ENCODE measurements around the gene ENTREP1. TPM values are rescaled to one million over a fixed set of nuclear protein-coding genes. Genes with fewer than 3 reads are reported as not detected.
"Not testable (repeated sequence)": the region's sequence is repeated elsewhere in the genome, so short reads cannot be mapped to it uniquely, and the experiment has no call there.

The ENTREP1 gene
- total RNA-seq, 1 donor from 2014 or later: 1.0 TPM

DNA sequence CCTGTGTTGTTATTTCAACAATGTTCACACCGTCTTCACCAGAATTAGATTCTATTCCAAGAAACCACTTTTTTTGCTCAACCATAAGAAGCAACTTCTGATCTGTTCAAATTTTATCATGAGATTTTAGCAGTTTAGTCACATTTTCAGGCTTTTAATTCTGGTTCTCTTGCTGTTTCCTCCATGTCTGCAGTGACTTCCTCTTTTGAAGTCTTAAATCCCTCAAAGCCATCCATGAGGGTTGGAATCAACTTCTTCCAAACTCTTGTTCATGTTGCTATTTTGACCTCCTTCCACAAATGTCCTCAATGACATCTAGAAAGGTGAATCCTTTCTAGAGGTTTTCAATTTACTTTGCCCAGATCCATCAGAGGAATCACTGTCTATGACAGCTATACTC is 25.7 kb upstream of the ENTREP1 start:
- no peaks in the 10 kb centered on the region for H3K4me1 Mint-ChIP-seq (ENCODE audit: low read depth, unreplicated experiment)
- no peak overlapping the region for H3K27ac Mint-ChIP-seq (ENCODE audit: unreplicated experiment)
- no peak for DNase-seq
- H3K36me3 Mint-ChIP-seq (ENCODE audit: unreplicated experiment): no peaks in the 10 kb centered on the region
- TF ChIP-seq, protein P1, sequence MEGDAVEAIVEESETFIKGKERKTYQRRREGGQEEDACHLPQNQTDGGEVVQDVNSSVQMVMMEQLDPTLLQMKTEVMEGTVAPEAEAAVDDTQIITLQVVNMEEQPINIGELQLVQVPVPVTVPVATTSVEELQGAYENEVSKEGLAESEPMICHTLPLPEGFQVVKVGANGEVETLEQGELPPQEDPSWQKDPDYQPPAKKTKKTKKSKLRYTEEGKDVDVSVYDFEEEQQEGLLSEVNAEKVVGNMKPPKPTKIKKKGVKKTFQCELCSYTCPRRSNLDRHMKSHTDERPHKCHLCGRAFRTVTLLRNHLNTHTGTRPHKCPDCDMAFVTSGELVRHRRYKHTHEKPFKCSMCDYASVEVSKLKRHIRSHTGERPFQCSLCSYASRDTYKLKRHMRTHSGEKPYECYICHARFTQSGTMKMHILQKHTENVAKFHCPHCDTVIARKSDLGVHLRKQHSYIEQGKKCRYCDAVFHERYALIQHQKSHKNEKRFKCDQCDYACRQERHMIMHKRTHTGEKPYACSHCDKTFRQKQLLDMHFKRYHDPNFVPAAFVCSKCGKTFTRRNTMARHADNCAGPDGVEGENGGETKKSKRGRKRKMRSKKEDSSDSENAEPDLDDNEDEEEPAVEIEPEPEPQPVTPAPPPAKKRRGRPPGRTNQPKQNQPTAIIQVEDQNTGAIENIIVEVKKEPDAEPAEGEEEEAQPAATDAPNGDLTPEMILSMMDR (IDR thresholded peaks at IDR 0.05; ENCODE audit: partially characterized antibody, unreplicated experiment): no peak
- H3K9me3 Mint-ChIP-seq (ENCODE audit: unreplicated experiment): no peaks in the 10 kb centered on the region
- H3K4me3 Mint-ChIP-seq (ENCODE audit: unreplicated experiment): no peak overlapping the region
- peaks cover 5% of the 10 kb centered on the region for H3K27me3 Mint-ChIP-seq (ENCODE audit: unreplicated experiment)

DNA sequence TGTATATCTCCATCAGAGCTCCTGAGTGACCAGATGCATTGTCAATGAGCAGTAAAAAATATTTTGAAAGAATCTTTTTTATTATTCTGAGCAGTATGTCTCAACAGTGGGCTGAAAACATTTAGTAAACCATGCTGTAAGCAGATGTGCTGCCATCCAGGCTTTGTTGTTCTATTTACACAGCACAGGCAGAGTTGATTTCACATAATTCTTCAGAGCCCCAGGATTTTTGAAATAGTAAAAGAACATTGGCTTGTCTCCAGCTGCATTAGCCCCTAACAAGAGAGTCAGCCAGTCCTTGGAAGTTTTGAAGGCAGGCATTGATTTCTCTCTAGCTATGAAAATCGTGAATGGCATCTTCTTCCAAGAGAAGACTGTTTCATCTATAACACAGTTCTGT is 25.2 kb upstream of the ENTREP1 start:
- Mint-ChIP-seq H3K27me3 (ENCODE audit: unreplicated experiment) (peaks cover 5% of the 10 kb centered on the region), H3K36me3 (ENCODE audit: unreplicated experiment) (no peaks in the 10 kb centered on the region), H3K4me3 (ENCODE audit: unreplicated experiment) (no peak overlapping the region), H3K4me1 (ENCODE audit: low read depth, unreplicated experiment) (no peaks in the 10 kb centered on the region), H3K27ac (ENCODE audit: unreplicated experiment) (no peak overlapping the region), H3K9me3 (ENCODE audit: unreplicated experiment) (no peaks in the 10 kb centered on the region)
- TF ChIP-seq, protein P1 (IDR thresholded peaks at IDR 0.05; ENCODE audit: partially characterized antibody, unreplicated experiment): no peak
- no peak for DNase-seq

DNA sequence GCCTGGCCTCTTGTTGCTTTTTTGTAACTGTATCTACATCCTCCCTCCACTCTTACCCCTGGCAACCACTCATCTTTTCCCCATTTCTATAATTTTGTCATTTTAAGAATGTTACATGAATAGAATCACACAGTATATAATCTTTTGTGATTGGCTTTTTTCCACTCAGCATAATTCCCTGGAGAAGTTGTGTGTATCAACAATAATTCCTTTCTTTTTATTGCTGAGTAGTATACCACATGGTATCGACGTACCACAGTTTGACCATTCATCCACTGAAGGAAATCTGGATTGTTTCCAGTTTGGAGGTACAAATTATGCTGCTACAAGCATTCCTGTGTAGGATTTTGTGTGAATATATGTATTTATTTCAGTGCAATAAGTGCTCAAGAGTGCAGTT is 21.7 kb upstream of the ENTREP1 start:
- H3K9me3 Mint-ChIP-seq (ENCODE audit: unreplicated experiment): no peaks in the 10 kb centered on the region
- no peak overlapping the region for H3K27ac Mint-ChIP-seq (ENCODE audit: unreplicated experiment)
- no peaks in the 10 kb centered on the region for H3K36me3 Mint-ChIP-seq (ENCODE audit: unreplicated experiment)
- peaks cover 5% of the 10 kb centered on the region for H3K27me3 Mint-ChIP-seq (ENCODE audit: unreplicated experiment)
- TF ChIP-seq, protein P1 (IDR thresholded peaks at IDR 0.05; ENCODE audit: partially characterized antibody, unreplicated experiment): no peak
- H3K4me1 Mint-ChIP-seq (ENCODE audit: low read depth, unreplicated experiment): no peaks in the 10 kb centered on the region
- no peak for DNase-seq
- H3K4me3 Mint-ChIP-seq (ENCODE audit: unreplicated experiment): no peak overlapping the region

DNA sequence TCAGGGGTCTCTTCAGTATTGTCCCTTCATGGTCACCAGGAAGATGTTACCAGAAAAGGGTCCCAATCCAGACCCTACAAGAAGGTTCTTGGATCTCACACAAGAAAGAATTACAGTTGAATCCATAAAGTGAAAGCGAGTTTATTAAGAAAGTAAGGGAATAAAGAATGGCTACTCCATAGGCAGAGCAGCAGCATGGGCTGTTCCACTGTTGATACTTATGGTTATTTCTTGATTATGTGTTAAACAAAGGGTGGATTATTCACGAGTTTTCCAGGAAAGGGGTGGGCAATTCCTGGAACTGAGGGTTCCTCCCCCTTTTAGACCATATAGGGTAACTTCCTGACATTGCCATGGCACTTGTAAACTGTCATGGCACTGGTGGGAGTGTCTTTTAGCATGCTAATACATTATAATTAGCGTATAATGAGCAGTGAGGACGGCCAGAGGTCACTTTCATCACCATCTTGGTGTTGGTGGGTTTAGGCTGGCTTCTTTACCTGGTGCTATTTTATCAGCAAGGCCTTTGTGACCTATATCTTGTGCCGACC is 18.0 kb upstream of the ENTREP1 start:
- H3K27ac Mint-ChIP-seq (ENCODE audit: unreplicated experiment); H3K4me3 Mint-ChIP-seq (ENCODE audit: unreplicated experiment); DNase-seq; H3K27me3 Mint-ChIP-seq (ENCODE audit: unreplicated experiment); H3K36me3 Mint-ChIP-seq (ENCODE audit: unreplicated experiment); H3K9me3 Mint-ChIP-seq (ENCODE audit: unreplicated experiment); H3K4me1 Mint-ChIP-seq (ENCODE audit: low read depth, unreplicated experiment): not testable (repeated sequence)

DNA sequence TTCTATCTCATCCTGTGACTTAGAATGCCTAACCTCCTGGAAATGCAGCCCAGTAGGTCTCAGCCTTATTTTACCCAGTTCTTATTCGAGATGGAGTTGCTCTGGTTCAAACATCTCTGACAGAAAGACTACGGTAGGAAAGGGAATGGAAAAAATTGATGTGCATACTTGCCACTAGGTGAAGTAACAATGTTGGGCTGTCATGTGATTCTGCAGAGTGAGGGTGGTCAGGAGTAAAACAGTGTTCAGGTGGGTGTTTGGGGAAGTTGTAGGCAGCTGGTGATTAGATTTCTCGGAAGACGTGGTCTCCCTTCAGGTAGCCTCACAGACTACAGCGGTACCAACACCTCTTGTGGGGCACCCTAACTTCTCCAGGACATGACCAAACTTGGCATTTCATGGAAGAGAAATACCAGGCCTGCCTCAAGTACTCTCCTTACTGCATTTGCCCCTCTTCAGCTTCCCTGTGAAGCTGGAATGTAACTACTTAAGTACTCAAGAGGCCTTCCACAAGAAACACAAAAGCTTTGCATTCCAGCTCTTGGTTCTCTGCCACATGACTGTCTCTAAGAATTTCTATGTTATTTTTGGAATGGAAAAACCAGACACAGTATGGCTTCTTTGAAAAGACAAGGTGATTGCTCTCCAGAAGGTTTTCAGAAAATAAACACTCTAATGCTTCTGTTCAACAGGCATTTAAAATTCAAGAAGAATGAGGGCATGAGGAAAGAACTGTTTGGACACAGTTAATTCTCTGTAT is 17.4 kb upstream of the ENTREP1 start:
- Mint-ChIP-seq H3K9me3 (ENCODE audit: unreplicated experiment) (peaks cover 9% of the 10 kb centered on the region), H3K4me1 (ENCODE audit: low read depth, unreplicated experiment) (no peaks in the 10 kb centered on the region), H3K4me3 (ENCODE audit: unreplicated experiment) (no peak overlapping the region), H3K27ac (ENCODE audit: unreplicated experiment) (no peak overlapping the region), H3K27me3 (ENCODE audit: unreplicated experiment) (peaks cover 2% of the 10 kb centered on the region), H3K36me3 (ENCODE audit: unreplicated experiment) (peaks cover 13% of the 10 kb centered on the region)
- TF ChIP-seq, protein P1 (IDR thresholded peaks at IDR 0.05; ENCODE audit: partially characterized antibody, unreplicated experiment): no peak
- DNase-seq: no peak
